ENCODE data around the gene STRA6.

Gene STRA6

DNA sequence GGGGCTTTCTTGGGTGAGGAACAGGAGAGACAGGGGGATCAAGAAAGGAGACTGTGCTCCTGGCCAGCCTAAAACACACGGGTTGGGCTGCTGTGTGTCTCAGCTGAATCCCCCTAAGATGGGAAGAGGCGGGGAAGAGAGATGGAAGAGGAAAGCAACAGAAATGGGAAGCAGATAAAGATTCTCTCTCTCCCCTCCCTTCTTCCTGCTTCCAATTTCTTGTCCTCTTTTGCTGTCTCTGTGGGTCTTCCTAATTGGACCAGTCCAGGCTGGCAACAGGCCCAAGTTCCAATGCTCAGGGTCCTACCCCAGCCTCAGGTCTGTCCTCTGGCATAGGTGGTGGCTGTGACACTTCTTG is 65.1 kb downstream of the STRA6 start:
- DNase-seq = no peak
- TF ChIP-seq POLR2A (IDR thresholded peaks at IDR 0.05; ENCODE audit: low read length) (no peak), GATA1 (IDR thresholded peaks at IDR 0.05; ENCODE audit: low read depth, low read length) (no peak)

DNA sequence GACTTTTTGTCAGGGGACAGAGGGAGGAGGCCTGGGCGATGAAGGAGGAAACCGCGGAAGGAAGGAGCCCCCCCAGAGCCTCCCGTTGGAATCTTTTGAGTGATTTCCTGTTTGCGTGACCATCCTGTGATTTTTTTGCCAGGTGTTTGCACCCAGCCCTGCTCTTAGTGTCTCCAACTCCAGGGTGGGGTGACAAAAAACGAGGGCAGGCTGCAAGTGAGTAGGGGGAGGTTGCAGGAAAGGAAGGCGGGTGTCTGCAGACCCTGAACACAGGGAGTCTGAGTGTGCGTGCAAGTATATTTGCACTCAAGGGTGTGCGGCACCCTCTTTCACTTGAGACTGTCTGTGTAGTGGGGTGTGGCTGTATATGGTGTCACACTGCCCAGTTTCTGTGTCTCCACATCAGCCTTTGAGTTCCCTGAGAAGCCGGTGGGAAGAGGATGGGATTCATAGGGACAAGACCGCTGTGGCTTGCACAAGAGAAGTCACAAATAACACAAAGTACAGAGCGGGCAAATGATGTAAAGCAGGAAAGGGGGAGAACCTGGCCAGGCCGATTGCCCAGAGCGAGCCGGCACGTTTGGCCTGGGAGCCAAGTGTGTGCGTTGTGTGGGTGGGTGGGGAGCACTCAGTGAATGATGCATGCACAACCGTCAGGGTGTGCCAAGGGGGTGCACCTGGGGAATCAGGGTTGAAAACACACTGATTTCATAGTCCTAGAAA is 65.6 kb downstream of the STRA6 start:
- no peak for DNase-seq
- no peak for TF ChIP-seq GATA1 (IDR thresholded peaks at IDR 0.05; ENCODE audit: low read depth, low read length)
- TF ChIP-seq POLR2A (IDR thresholded peaks at IDR 0.05; ENCODE audit: low read length) = no peak

DNA sequence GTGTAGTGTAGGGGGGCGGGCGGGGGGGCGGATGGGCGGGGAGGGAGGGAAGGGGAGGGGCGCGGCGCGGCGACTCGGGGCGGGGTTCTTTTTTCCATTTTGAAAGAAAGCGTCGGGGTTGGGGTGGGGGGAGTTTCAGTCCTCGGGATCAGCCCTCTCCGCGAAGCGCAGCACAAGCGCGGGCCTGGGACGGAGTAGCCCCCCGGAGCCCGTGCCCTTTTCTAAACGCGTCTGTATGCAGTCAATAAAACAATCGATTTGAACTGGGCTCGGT is 66.1 kb downstream of the STRA6 start:
- TF ChIP-seq GATA1 (IDR thresholded peaks at IDR 0.05; ENCODE audit: low read depth, low read length) (no peak), POLR2A (IDR thresholded peaks at IDR 0.05; ENCODE audit: low read length) (no peak)
- DNase-seq = no peak

DNA sequence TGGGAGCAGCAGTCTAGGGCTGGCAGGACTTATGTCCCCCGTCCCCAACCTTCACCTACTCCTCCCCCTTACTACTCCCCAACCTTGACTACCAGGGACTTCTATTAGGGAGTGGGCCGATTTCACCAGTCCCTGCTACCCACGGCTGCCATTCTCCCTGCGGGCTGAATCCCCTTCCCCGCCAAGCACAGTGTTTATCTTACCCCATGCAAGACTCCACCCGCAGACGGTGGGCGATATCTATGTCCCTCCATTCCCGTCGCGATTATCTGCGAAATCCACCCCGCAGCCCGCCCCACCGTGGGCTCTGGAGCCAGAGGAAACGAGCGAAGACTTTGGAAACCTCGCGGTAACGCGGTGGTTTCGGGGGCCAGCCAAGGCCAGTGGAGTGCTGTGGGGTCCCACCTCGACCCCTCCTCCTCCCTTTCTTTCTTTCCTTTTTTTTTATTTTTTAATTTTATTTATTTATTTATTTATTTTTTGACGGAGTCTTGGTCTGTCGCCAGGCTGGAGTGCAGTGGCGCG is 67.5 kb downstream of the STRA6 start:
- DNase-seq = no peak
- TF ChIP-seq POLR2A (IDR thresholded peaks at IDR 0.05; ENCODE audit: low read length) (no peak), GATA1 (IDR thresholded peaks at IDR 0.05; ENCODE audit: low read depth, low read length) (no peak)

DNA sequence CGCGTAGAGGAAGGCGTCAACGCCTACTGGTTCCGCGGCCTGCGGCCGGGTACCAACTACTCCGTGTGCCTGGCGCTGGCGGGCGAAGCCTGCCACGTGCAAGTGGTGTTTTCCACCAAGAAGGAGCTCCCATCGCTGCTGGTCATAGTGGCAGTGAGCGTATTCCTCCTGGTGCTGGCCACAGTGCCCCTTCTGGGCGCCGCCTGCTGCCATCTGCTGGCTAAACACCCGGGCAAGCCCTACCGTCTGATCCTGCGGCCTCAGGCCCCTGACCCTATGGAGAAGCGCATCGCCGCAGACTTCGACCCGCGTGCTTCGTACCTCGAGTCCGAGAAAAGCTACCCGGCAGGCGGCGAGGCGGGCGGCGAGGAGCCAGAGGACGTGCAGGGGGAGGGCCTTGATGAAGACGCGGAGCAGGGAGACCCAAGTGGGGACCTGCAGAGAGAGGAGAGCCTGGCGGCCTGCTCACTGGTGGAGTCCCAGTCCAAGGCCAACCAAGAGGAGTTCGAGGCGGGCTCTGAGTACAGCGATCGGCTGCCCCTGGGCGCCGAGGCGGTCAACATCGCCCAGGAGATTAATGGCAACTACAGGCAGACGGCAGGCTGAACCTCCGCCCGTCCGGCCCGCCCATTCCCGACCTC is 68.1 kb downstream of the STRA6 start:
- TF ChIP-seq POLR2A (IDR thresholded peaks at IDR 0.05; ENCODE audit: low read length) (no peak), GATA1 (IDR thresholded peaks at IDR 0.05; ENCODE audit: low read depth, low read length) (no peak)
- DNase-seq = peak; percentile 39 to 43

DNA sequence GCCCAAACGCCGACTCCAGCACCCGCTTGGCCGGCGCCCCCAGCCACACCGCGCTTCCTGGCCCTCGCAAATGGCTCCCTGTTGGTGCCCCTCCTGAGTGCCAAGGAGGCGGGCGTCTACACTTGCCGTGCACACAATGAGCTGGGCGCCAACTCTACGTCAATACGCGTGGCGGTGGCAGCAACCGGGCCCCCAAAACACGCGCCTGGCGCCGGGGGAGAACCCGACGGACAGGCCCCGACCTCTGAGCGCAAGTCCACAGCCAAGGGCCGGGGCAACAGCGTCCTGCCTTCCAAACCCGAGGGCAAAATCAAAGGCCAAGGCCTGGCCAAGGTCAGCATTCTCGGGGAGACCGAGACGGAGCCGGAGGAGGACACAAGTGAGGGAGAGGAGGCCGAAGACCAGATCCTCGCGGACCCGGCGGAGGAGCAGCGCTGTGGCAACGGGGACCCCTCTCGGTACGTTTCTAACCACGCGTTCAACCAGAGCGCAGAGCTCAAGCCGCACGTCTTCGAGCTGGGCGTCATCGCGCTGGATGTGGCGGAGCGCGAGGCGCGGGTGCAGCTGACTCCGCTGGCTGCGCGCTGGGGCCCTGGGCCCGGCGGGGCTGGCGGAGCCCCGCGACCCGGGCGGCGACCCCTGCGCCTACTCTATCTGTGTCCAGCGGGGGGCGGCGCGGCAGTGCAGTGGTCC is 68.7 kb downstream of the STRA6 start:
- TF ChIP-seq POLR2A (IDR thresholded peaks at IDR 0.05; ENCODE audit: low read length) (no peak), GATA1 (IDR thresholded peaks at IDR 0.05; ENCODE audit: low read depth, low read length) (no peak)
- DNase-seq = no peak

DNA sequence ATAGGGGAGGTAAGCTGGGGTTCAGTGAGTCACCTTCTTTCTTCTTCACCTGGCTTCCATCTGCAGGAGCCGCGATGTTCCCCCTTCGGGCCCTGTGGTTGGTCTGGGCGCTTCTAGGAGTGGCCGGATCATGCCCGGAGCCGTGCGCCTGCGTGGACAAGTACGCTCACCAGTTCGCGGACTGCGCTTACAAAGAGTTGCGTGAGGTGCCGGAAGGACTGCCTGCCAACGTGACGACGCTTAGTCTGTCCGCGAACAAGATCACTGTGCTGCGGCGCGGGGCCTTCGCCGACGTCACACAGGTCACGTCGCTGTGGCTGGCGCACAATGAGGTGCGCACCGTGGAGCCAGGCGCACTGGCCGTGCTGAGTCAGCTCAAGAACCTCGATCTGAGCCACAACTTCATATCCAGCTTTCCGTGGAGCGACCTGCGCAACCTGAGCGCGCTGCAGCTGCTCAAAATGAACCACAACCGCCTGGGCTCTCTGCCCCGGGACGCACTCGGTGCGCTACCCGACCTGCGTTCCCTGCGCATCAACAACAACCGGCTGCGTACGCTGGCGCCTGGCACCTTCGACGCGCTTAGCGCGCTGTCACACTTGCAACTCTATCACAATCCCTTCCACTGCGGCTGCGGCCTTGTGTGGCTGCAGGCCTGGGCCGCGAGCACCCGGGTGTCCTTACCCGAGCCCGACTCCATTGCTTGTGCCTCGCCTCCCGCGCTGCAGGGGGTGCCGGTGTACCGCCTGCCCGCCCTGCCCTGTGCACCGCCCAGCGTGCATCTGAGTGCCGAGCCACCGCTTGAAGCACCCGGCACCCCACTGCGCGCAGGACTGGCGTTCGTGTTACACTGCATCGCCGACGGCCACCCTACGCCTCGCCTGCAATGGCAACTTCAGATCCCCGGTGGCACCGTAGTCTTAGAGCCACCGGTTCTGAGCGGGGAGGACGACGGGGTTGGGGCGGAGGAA is 69.6 kb downstream of the STRA6 start:
- DNase-seq = peak; percentile 36 to 54
- no peak for TF ChIP-seq POLR2A (IDR thresholded peaks at IDR 0.05; ENCODE audit: low read length)
- TF ChIP-seq GATA1 (IDR thresholded peaks at IDR 0.05; ENCODE audit: low read depth, low read length) = no peak

DNA sequence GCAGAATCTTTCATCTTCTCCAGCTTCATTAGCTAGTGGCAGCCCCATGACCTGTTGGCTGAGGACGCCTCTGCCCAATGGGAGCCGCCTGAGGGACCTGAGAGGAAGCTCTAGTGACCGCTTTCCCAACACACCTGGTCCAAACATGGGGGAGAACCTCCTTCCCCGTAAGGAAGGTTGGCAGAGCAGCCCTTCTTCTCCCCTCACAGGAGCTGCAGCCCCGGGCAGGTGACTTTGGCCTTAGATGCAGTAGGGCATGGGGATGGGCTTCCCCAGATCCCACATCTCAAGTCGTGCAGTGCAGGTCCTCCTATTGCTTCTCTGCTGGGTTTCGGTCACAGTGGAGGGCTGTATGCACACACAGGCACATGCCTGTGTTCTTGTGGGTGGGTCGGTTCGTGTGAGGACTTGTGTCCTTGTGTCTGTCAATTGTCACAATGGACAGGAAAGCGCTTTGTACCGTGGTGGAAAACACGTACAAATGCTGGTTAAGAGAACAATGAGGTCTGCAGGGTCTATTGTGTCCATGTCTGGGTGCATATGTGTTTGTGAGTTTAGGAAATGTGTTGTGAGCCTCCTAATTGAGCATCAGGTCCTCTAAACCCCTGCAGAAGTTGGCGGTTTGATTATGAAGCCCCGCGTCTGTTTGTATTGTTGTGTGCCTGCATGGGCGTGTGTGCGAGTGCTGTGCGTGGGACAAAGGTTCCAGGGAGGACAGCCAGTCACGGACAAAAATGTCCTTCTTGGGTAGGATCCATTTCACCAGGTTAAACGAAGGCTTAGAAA is 70.8 kb downstream of the STRA6 start:
- no peak for TF ChIP-seq POLR2A (IDR thresholded peaks at IDR 0.05; ENCODE audit: low read length)
- TF ChIP-seq GATA1 (IDR thresholded peaks at IDR 0.05; ENCODE audit: low read depth, low read length) = no peak

DNA sequence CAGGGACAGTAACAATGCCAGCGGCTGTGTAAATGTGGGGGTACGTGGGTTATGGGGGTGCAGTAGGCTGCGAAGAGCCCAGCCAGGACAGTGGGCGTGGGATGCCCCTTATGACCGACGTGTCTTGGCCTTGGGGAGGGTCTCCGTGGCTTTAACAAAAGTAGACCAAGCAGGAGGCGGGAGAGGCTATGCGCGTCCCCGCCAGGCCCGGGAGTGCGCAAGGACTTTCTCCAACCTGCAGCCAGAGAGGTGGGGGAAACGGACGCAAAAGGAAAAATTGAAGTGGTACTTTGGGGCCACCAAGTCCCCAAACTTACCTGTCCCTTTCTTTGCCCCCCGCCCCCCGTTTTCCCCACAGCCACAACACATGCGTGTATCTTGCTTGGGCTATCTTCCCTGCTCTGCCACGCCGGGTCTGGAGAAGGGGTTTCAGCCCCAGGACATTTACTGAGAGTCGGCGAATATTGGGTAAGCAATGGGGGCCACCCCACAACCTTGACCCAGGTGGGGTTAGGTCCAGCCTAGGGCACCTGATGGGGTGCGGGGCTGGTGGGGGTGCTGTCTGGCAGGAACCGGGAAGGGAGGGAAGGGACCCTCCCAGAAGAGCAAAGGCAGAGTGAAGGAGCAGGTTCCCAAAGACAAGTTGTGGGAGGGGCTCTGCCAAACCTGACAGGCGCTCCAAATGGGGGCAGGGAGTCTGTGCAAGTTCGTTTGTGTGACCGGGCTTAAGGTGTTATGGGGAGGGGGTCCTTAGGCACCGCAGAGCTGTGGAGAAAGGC is 71.5 kb downstream of the STRA6 start:
- DNase-seq = no peak
- TF ChIP-seq GATA1 (IDR thresholded peaks at IDR 0.05; ENCODE audit: low read depth, low read length) = no peak
- TF ChIP-seq POLR2A (IDR thresholded peaks at IDR 0.05; ENCODE audit: low read length) = no peak

More for the DNA sequence above, 70.8 kb downstream of the STRA6 start:
- peak in 1 of 2 experiments; percentile 8 for DNase-seq

DNA sequence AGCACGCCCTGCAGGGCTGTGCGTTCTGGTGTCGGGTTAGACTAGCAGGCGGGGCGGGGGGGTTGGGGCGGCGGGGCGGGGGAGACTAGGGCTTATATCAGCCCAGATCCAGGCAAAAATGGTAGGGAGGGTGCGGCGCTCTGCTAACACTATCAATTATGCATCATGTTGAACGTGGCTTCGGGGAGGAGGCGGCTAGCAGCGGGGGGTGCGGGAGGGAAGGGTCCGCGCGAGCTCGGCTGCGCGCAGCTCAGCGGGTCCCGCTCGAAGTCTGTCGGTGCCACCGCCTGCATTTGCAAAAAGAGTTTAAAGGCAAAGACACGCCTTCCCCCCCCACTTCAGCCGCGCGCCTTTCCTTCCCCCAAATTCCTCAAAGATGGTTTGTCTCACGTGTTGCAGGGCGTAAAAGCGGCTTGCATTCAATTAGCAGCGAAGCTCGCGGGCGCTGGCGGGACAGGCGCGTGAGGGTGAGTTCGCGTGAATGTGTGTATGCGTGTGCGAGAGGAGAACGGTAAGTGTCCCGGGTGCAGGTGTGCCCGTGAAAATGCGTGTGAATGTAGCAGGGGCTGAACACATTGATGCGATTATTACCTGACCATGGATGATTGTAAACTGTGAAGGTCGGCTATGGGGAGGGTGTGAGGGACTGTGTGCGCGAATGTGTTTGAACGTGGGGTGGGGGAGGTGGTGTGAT is 72.3 kb downstream of the STRA6 start, which contains the start of gene ISLR2:
Gene ISLR2, plus strand, starts transcription at position 432 of the 694 bp plus-strand sequence. CDS start 2,169 bp downstream, outside the sequence.
- TF ChIP-seq GATA1 (IDR thresholded peaks at IDR 0.05; ENCODE audit: low read depth, low read length) (no peak), POLR2A (IDR thresholded peaks at IDR 0.05; ENCODE audit: low read length) (no peak)
- no peak for DNase-seq

DNA sequence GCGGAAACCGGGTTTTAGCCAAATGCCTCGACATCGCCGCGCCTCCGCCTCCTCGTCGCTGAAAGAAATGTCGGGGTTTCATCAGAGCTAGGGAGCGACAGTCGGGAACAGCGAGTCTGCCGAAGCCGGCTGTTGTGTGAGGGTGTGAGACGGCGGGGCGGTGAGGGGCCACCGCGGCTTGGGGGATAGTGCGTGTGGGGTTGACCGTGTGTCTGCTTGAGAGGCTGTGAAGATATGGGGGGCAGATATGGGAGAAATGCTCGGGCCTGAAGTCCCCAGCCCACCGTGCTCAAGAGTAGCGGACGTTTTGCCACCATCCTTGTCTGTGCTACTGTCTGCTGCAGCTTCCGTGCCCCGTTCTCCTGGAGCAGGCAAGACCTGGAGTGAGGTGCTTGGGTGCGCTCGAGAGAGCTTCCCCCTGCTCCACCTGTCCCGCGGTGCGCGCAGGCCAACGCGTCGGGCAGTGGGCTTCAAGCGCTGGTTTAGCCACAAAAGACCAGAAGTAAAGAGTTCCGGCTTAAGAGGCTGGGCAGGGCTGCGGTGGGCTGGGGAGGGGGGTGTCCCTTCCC is 72.9 kb downstream of the STRA6 start:
- TF ChIP-seq GATA1 (IDR thresholded peaks at IDR 0.05; ENCODE audit: low read depth, low read length) = no peak
- DNase-seq = no peak

Measured in erythroblast (primary cell).